ENCODE measurements around the gene RAB3A.

RAB3A gene

GRCh38 chr19:18230941-18231734 lies 27.3 kb upstream of the RAB3A start:
- no peak overlapping the region for H3K9ac ChIP-seq (ENCODE audit: low read length)
- no peaks in the 10 kb centered on the region for H3K36me3 ChIP-seq (ENCODE audit: control insufficient read depth, low read depth, low read length)
- peaks cover 15% of the 10 kb centered on the region for H3K4me1 ChIP-seq (ENCODE audit: control insufficient read depth, low read depth, low read length)
- no peak overlapping the region for H3K27ac ChIP-seq (ENCODE audit: low read length)
- no peak overlapping the region for H3K4me3 ChIP-seq (ENCODE audit: low read length)
- no peaks in the 10 kb centered on the region for H3K9me3 ChIP-seq (ENCODE audit: control insufficient read depth, low read depth, low read length)
- H3K27me3 ChIP-seq (ENCODE audit: control insufficient read depth, insufficient read depth, low read length) = peaks cover 13% of the 10 kb centered on the region

DNA sequence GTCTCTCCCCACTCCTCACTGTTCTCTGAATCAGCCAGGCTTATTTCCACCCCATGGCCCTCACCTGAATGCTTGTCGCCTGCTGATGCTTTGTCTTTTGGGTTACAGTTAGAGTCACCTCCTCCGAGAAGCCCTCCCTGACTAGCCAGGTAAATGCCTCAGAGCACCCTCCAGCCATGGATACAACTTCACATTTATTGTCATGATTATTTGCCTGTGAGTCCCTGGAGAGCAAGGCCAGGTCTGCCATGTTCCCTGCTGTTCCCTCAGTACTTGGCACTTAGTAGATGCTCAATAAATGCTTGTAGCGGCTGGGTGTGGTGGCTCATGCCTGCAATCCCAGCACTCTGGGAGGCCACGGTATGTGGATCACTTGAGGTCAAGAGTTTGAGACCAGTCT lies 26.1 kb upstream of the RAB3A start:
- Histone ChIP-seq H3K36me3 (ENCODE audit: control insufficient read depth, low read depth, low read length) (no peaks in the 10 kb centered on the region), H3K9ac (ENCODE audit: low read length) (no peak overlapping the region), H3K4me1 (ENCODE audit: control insufficient read depth, low read depth, low read length) (peaks cover 18% of the 10 kb centered on the region), H3K27me3 (ENCODE audit: control insufficient read depth, insufficient read depth, low read length) (peaks cover 26% of the 10 kb centered on the region), H3K27ac (ENCODE audit: low read length) (no peak overlapping the region), H3K9me3 (ENCODE audit: control insufficient read depth, low read depth, low read length) (no peaks in the 10 kb centered on the region), H3K4me3 (ENCODE audit: low read length) (no peak overlapping the region)

GRCh38 chr19:18229474-18229873 lies 25.6 kb upstream of the RAB3A start:
- H3K4me3 ChIP-seq (ENCODE audit: low read length) = no peak overlapping the region
- H3K9me3 ChIP-seq (ENCODE audit: control insufficient read depth, low read depth, low read length) = no peaks in the 10 kb centered on the region
- no peak overlapping the region for H3K9ac ChIP-seq (ENCODE audit: low read length)
- no peak overlapping the region for H3K27ac ChIP-seq (ENCODE audit: low read length)
- H3K36me3 ChIP-seq (ENCODE audit: control insufficient read depth, low read depth, low read length) = no peaks in the 10 kb centered on the region
- H3K27me3 ChIP-seq (ENCODE audit: control insufficient read depth, insufficient read depth, low read length) = peaks cover 29% of the 10 kb centered on the region
- peaks cover 18% of the 10 kb centered on the region for H3K4me1 ChIP-seq (ENCODE audit: control insufficient read depth, low read depth, low read length)

DNA sequence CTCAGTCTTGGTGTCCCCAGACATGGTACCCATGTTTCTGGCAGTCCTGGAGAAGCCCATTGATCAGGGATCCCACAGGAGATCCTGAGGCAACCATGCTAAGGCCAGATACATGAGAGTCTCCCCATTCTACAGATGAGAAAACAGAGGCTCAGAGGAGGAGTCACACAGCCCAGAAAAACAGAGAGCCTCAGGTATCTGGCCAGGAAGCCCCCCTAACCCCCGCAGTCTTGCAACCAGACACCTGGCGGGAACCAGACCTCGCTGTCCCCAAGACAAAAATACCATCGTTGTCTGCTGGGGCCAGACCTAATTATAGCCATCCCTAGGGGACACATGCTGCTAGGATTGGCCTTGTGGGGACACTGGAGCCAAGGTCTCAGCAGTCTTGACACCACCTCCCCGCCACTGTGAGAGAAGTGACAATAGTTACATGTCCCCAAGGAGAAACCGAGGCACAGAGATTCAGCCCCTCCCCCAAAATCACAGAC lies 24.0 kb upstream of the RAB3A start:
- Histone ChIP-seq H3K4me1 (ENCODE audit: control insufficient read depth, low read depth, low read length) (peaks cover 18% of the 10 kb centered on the region), H3K27ac (ENCODE audit: low read length) (no peak overlapping the region), H3K27me3 (ENCODE audit: control insufficient read depth, insufficient read depth, low read length) (peaks cover 29% of the 10 kb centered on the region), H3K36me3 (ENCODE audit: control insufficient read depth, low read depth, low read length) (no peaks in the 10 kb centered on the region), H3K9me3 (ENCODE audit: control insufficient read depth, low read depth, low read length) (no peaks in the 10 kb centered on the region), H3K4me3 (ENCODE audit: low read length) (no peak overlapping the region), H3K9ac (ENCODE audit: low read length) (no peak overlapping the region)

GRCh38 chr19:18226956-18227780 lies 23.3 kb upstream of the RAB3A start:
- peaks cover 14% of the 10 kb centered on the region for H3K4me1 ChIP-seq (ENCODE audit: control insufficient read depth, low read depth, low read length)

DNA sequence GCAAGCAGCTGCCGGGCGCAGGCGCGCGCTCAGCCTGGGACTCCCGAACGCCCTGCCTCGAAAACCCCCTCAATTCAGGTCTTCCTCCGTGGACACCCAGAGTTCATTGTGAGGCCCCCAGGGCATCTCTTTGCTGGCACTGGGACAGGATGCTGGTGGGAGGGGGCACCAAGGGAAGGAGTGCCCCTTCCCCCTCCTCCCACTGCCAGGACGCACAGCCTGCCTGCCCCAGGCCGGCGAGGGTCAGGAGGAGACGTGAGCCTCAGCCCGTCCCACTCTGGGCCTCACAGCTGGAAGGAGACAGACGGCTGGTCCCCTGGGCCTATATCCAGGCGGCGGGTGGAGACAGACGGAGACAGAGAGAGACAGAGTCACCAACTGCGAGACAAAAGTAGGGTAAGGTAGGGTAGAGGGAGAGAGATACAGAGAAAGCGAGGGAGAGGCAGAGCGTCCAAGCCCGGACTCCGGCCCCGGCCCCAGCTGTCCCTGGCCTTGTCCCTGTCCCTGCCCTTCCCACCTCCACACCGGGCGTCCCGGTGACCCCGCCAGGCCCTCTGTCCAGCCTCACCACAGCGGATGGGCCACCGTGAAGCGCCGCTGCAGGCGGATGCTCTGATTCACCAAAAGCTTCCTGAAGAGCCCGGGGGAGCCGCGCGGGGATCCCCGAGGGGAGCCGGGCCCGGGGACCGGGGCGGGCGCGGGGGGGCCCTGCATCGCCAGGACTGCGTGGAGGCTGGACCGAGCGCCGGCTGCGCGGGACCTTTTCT lies 22.0 kb upstream of the RAB3A start, which contains the start of gene PDE4C:
TSS of gene PDE4C (minus strand) at position 737 of the 767 bp plus-strand sequence. CDS start at position 714, 23 bp downstream.
- Histone ChIP-seq H3K9me3 (ENCODE audit: control insufficient read depth, low read depth, low read length) (no peaks in the 10 kb centered on the region), H3K27me3 (ENCODE audit: control insufficient read depth, insufficient read depth, low read length) (peaks cover 29% of the 10 kb centered on the region), H3K4me3 (ENCODE audit: low read length) (peak within 1 kb of the TSS; percentile 83), H3K27ac (ENCODE audit: low read length) (no peak within 1 kb of the TSS), H3K36me3 (ENCODE audit: control insufficient read depth, low read depth, low read length) (no peaks in the 10 kb centered on the region), H3K4me1 (ENCODE audit: control insufficient read depth, low read depth, low read length) (peaks cover 6% of the 10 kb centered on the region), H3K9ac (ENCODE audit: low read length) (no peak within 1 kb of the TSS)

More at GRCh38 chr19:18226956-18227780, 23.3 kb upstream of the RAB3A start:
- H3K9ac ChIP-seq (ENCODE audit: low read length) = no peak overlapping the region
- H3K9me3 ChIP-seq (ENCODE audit: control insufficient read depth, low read depth, low read length) = no peaks in the 10 kb centered on the region
- H3K27me3 ChIP-seq (ENCODE audit: control insufficient read depth, insufficient read depth, low read length) = peaks cover 29% of the 10 kb centered on the region
- H3K27ac ChIP-seq (ENCODE audit: low read length) = no peak overlapping the region
- H3K4me3 ChIP-seq (ENCODE audit: low read length) = no peak overlapping the region
- no peaks in the 10 kb centered on the region for H3K36me3 ChIP-seq (ENCODE audit: control insufficient read depth, low read depth, low read length)

GRCh38 chr19:18225355-18225701 lies 21.5 kb upstream of the RAB3A start:
- no peaks in the 10 kb centered on the region for H3K36me3 ChIP-seq (ENCODE audit: control insufficient read depth, low read depth, low read length)

GRCh38 chr19:18224525-18225354 lies 20.9 kb upstream of the RAB3A start:
- peak overlapping the region; percentile 73 for H3K9ac ChIP-seq (ENCODE audit: low read length)
- peaks cover 3% of the 10 kb centered on the region for H3K4me1 ChIP-seq (ENCODE audit: control insufficient read depth, low read depth, low read length)
- H3K4me3 ChIP-seq (ENCODE audit: low read length) = peak overlapping the region; percentile 83
- no peaks in the 10 kb centered on the region for H3K9me3 ChIP-seq (ENCODE audit: control insufficient read depth, low read depth, low read length)
- no peaks in the 10 kb centered on the region for H3K36me3 ChIP-seq (ENCODE audit: control insufficient read depth, low read depth, low read length)
- peaks cover 29% of the 10 kb centered on the region for H3K27me3 ChIP-seq (ENCODE audit: control insufficient read depth, insufficient read depth, low read length)
- no peak overlapping the region for H3K27ac ChIP-seq (ENCODE audit: low read length)

More at GRCh38 chr19:18225355-18225701, 21.5 kb upstream of the RAB3A start:
- Histone ChIP-seq H3K4me1 (ENCODE audit: control insufficient read depth, low read depth, low read length) (peaks cover 3% of the 10 kb centered on the region), H3K27me3 (ENCODE audit: control insufficient read depth, insufficient read depth, low read length) (peaks cover 29% of the 10 kb centered on the region), H3K4me3 (ENCODE audit: low read length) (peak overlapping the region; percentile 83), H3K9ac (ENCODE audit: low read length) (no peak overlapping the region), H3K9me3 (ENCODE audit: control insufficient read depth, low read depth, low read length) (no peaks in the 10 kb centered on the region), H3K27ac (ENCODE audit: low read length) (no peak overlapping the region)

- Histone ChIP-seq H3K4me3 (ENCODE audit: low read length) (peak overlapping the region; percentile 83), H3K4me1 (ENCODE audit: control insufficient read depth, low read depth, low read length) (peaks cover 3% of the 10 kb centered on the region), H3K27ac (ENCODE audit: low read length) (peak overlapping the region; percentile 31), H3K36me3 (ENCODE audit: control insufficient read depth, low read depth, low read length) (no peaks in the 10 kb centered on the region), H3K9me3 (ENCODE audit: control insufficient read depth, low read depth, low read length) (no peaks in the 10 kb centered on the region), H3K9ac (ENCODE audit: low read length) (peak overlapping the region; percentile 73), H3K27me3 (ENCODE audit: control insufficient read depth, insufficient read depth, low read length) (peaks cover 29% of the 10 kb centered on the region)
Measured at GRCh38 chr19:18223860-18224524, 20.1 kb upstream of the RAB3A start.

Measured in iPS-18a (cell line).